ENCODE data around the gene TBPL1. TPM values are rescaled to one million over a fixed set of nuclear protein-coding genes. Genes with fewer than 3 reads are reported as not detected.

Gene TBPL1
- total and polyA plus RNA-seq, 2 donors (not counting 1 experiment from before 2014, with no cell fraction given), result 23.3 to 29.6 TPM

DNA sequence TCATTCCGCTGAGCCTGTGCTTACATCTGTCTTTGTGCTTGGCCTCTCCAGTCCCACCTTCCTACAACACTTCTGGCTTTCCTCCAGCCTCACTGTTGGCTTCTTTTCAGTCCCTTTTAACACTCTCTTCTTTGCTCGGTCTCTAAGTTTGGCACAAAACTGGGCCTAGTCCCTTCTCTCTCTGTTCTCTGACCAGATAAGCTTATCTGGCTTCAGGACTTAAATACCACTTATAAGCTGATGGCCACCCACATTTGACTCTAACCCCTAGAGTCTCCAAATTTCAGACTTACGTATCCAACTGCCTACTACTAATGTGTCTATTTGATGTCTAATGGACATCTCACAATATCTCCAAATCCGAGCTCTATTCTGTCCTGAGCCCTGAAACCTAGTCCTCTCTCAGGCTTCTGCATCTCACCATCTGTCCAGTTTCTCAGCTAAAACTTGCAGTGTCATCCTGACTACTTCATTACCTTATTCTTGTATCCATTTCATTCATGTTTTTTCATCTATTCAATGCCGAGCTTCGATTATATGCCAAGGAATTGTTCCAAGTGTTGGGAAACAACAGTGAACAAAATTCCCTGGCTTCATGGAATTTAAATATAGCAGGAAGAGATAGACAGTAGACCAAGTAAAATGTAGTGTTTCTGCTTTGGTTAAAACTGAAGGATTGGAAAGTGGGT lies 40.1 kb downstream of the TBPL1 start:
- H3K27ac Mint-ChIP-seq, result no peak overlapping the region
- ChIA-PET CTCF (no interaction called here), POLR2A (no interaction called here)
- no peaks in the 10 kb centered on the region for H3K4me1 ChIP-seq (ENCODE audit: control insufficient read depth in 2 of 2, insufficient read depth in 2 of 2, low read length in 2 of 2)
- no peak for ATAC-seq (ENCODE audit: low read depth)
- H4K20me1 ChIP-seq (ENCODE audit: control insufficient read depth, insufficient read depth, low read length, poor library complexity, severe bottlenecking), result no peaks in the 10 kb centered on the region
- no peak overlapping the region for H3K4me3 Mint-ChIP-seq
- no peak overlapping the region for H3K4me3 ChIP-seq (ENCODE audit: control extremely low read depth in 1 of 5, extremely low read depth in 1 of 5, insufficient read depth in 1 of 5, low read depth in 2 of 5, low read length in 4 of 5)
- H3K27me3 ChIP-seq (replicated peaks in 1 of 4; ENCODE audit: control extremely low read depth in 1 of 4, control insufficient read depth in 3 of 4, insufficient read depth in 4 of 4, low read length in 3 of 4), result no peaks in the 10 kb centered on the region
- H3K9ac ChIP-seq (ENCODE audit: low read length), result no peak overlapping the region
- no peak overlapping the region for H2AFZ ChIP-seq (ENCODE audit: insufficient read depth, low read depth, low read length, poor library complexity, severe bottlenecking)
- WGBS (ENCODE audit: insufficient coverage), result 100% methylated on average over 4 of the region's 6 CpGs
- no peaks in the 10 kb centered on the region for H3K9me3 Mint-ChIP-seq (ENCODE audit: insufficient read depth)
- no peak for DNase-seq
- no peak overlapping the region for H3K4me2 ChIP-seq (replicated peaks; ENCODE audit: low read depth, low read length, poor library complexity, severe bottlenecking)
- H3K79me2 ChIP-seq (ENCODE audit: control insufficient read depth, insufficient read depth, low read length), result no peaks in the 10 kb centered on the region
- H3K27ac ChIP-seq (ENCODE audit: low read length in 2 of 2), result no peak overlapping the region
- H3K4me1 Mint-ChIP-seq, result no peaks in the 10 kb centered on the region
- H3K9me3 ChIP-seq (ENCODE audit: control extremely low read depth in 1 of 3, control insufficient read depth in 2 of 3, insufficient read depth in 1 of 3, low read length in 2 of 3), result no peaks in the 10 kb centered on the region
- peaks cover 4 to 8% of the 10 kb centered on the region in 2 experiments for H3K36me3 ChIP-seq (replicated peaks in 1 of 2; ENCODE audit: control extremely low read depth in 1 of 2, control insufficient read depth in 1 of 2, extremely low read depth in 1 of 2, insufficient read depth in 2 of 2, low read length in 1 of 2)
- H3K27me3 Mint-ChIP-seq, result no peaks in the 10 kb centered on the region
- no peak for TF ChIP-seq EZH2 (IDR thresholded peaks at IDR 0.05; ENCODE audit: borderline replicate concordance, insufficient read depth, low read depth, low read length, poor library complexity, severe bottlenecking)
- TF ChIP-seq, protein P1, sequence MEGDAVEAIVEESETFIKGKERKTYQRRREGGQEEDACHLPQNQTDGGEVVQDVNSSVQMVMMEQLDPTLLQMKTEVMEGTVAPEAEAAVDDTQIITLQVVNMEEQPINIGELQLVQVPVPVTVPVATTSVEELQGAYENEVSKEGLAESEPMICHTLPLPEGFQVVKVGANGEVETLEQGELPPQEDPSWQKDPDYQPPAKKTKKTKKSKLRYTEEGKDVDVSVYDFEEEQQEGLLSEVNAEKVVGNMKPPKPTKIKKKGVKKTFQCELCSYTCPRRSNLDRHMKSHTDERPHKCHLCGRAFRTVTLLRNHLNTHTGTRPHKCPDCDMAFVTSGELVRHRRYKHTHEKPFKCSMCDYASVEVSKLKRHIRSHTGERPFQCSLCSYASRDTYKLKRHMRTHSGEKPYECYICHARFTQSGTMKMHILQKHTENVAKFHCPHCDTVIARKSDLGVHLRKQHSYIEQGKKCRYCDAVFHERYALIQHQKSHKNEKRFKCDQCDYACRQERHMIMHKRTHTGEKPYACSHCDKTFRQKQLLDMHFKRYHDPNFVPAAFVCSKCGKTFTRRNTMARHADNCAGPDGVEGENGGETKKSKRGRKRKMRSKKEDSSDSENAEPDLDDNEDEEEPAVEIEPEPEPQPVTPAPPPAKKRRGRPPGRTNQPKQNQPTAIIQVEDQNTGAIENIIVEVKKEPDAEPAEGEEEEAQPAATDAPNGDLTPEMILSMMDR (IDR thresholded peaks at IDR 0.05), result no peak
- intact Hi-C loops (cut with micrococcal nuclease), result no loop called here

DNA sequence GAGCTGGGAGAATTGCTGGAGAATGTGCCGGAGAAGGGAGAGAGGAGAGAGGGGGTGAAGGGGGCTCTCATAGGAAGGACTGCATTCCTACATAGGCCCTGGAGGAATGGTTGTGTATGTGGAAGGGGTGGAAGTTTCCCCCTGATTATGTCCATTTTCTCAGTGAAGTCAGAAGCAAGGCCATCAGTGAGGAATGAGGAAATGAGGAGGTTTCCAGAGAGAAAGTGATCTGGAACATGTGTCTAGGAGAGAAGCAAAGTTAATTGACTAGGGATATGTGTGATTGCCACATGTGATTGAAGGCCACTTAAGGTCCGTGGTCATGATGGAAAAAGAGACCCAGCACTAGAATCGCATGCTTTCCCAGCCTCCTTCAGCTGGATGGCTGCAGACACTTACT lies 42.3 kb downstream of the TBPL1 start:
- H3K4me1 Mint-ChIP-seq, result no peaks in the 10 kb centered on the region
- H3K4me2 ChIP-seq (replicated peaks; ENCODE audit: low read depth, low read length, poor library complexity, severe bottlenecking), result no peak overlapping the region
- CTCF ChIA-PET, result no interaction called here
- no peak overlapping the region for H3K27ac Mint-ChIP-seq
- POLR2A ChIA-PET, result no interaction called here
- no peaks in the 10 kb centered on the region for H3K9me3 Mint-ChIP-seq (ENCODE audit: insufficient read depth)
- H3K4me3 Mint-ChIP-seq, result no peak overlapping the region
- H2AFZ ChIP-seq (ENCODE audit: insufficient read depth, low read depth, low read length, poor library complexity, severe bottlenecking), result no peak overlapping the region
- no peak overlapping the region for H3K9ac ChIP-seq (ENCODE audit: low read length)
- no peaks in the 10 kb centered on the region for H3K4me1 ChIP-seq (ENCODE audit: control insufficient read depth in 2 of 2, insufficient read depth in 2 of 2, low read length in 2 of 2)
- intact Hi-C loops (cut with micrococcal nuclease), result no loop called here
- no peak for ATAC-seq (ENCODE audit: low read depth)
- 97% methylated on average over 3 of the region's 3 CpGs for WGBS (ENCODE audit: insufficient coverage)
- no peak for DNase-seq
- TF ChIP-seq, protein P1 (IDR thresholded peaks at IDR 0.05), result no peak
- TF ChIP-seq EZH2 (IDR thresholded peaks at IDR 0.05; ENCODE audit: borderline replicate concordance, insufficient read depth, low read depth, low read length, poor library complexity, severe bottlenecking), result no peak
- no peaks in the 10 kb centered on the region for H3K79me2 ChIP-seq (ENCODE audit: control insufficient read depth, insufficient read depth, low read length)
- H3K36me3 ChIP-seq (replicated peaks in 1 of 2; ENCODE audit: control extremely low read depth in 1 of 2, control insufficient read depth in 1 of 2, extremely low read depth in 1 of 2, insufficient read depth in 2 of 2, low read length in 1 of 2), result peaks cover 0 to 3% of the 10 kb centered on the region in 2 experiments
- peaks cover 3% of the 10 kb centered on the region for H3K27me3 Mint-ChIP-seq
- H3K27me3 ChIP-seq (replicated peaks in 1 of 4; ENCODE audit: control extremely low read depth in 1 of 4, control insufficient read depth in 3 of 4, insufficient read depth in 4 of 4, low read length in 3 of 4), result no peaks in the 10 kb centered on the region
- no peak overlapping the region for H3K27ac ChIP-seq (ENCODE audit: low read length in 2 of 2)
- H3K9me3 ChIP-seq (ENCODE audit: control extremely low read depth in 1 of 3, control insufficient read depth in 2 of 3, insufficient read depth in 1 of 3, low read length in 2 of 3), result no peaks in the 10 kb centered on the region
- no peaks in the 10 kb centered on the region for H4K20me1 ChIP-seq (ENCODE audit: control insufficient read depth, insufficient read depth, low read length, poor library complexity, severe bottlenecking)
- H3K4me3 ChIP-seq (ENCODE audit: control extremely low read depth in 1 of 5, extremely low read depth in 1 of 5, insufficient read depth in 1 of 5, low read depth in 2 of 5, low read length in 4 of 5), result no peak overlapping the region

All from B cell (primary cell).